ENCODE data around the gene MET. TPM values are rescaled to one million over a fixed set of nuclear protein-coding genes. Genes with fewer than 3 reads are reported as not detected.

Gene MET
- total and polyA plus RNA-seq, 10 donors: 0.68 to 28.8 (median 19.1) TPM

DNA sequence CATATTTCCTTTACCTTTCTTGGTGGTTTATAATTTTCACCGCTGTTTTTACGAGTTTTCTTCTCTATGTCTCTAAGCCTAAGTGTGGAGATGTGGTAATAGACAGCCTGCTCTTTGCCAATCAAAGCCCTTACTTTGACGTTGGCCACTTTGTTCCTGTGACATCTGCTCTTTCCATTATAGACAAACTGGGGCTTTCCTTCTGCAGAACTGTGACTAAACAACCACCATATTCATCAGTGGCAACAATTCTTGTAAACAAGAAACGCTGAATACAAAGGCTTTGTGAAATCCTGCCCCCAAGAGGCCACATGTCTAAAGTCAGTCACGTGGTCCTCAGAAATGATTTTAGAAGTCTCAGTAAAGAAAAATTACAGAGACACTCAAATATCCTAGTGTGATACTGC, 130.8 kb downstream of the MET start:
- Histone ChIP-seq H3K36me3 (no peaks in the 10 kb centered on the region), H3K27me3 (replicated peaks in 1 of 7) (no peaks in the 10 kb centered on the region), H3K4me3 (no peak overlapping the region), H3K27ac (no peak overlapping the region), H3K4me1 (peaks cover 0 to 3% (median 0%) of the 10 kb centered on the region in 6 donors), H3K9me3 (no peaks in the 10 kb centered on the region)
- TF ChIP-seq POLR2A (IDR thresholded peaks at IDR 0.05): no peak
- TF ChIP-seq, protein P1, sequence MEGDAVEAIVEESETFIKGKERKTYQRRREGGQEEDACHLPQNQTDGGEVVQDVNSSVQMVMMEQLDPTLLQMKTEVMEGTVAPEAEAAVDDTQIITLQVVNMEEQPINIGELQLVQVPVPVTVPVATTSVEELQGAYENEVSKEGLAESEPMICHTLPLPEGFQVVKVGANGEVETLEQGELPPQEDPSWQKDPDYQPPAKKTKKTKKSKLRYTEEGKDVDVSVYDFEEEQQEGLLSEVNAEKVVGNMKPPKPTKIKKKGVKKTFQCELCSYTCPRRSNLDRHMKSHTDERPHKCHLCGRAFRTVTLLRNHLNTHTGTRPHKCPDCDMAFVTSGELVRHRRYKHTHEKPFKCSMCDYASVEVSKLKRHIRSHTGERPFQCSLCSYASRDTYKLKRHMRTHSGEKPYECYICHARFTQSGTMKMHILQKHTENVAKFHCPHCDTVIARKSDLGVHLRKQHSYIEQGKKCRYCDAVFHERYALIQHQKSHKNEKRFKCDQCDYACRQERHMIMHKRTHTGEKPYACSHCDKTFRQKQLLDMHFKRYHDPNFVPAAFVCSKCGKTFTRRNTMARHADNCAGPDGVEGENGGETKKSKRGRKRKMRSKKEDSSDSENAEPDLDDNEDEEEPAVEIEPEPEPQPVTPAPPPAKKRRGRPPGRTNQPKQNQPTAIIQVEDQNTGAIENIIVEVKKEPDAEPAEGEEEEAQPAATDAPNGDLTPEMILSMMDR (IDR thresholded peaks at IDR 0.05 in 8 of 11, conservative IDR thresholded peaks at IDR 0.05 in 3 of 11): peak in 6 of 11 experiments; percentile 26 to 42 (median 35)
- intact Hi-C loops (cut with DNase I; ENCODE audit: low total_unique reads): no loop called here
- 37 to 46% (median 39%) methylated on average over 5 of the region's 5 CpGs for WGBS, 5 donors
- DNase-seq: no peak

DNA sequence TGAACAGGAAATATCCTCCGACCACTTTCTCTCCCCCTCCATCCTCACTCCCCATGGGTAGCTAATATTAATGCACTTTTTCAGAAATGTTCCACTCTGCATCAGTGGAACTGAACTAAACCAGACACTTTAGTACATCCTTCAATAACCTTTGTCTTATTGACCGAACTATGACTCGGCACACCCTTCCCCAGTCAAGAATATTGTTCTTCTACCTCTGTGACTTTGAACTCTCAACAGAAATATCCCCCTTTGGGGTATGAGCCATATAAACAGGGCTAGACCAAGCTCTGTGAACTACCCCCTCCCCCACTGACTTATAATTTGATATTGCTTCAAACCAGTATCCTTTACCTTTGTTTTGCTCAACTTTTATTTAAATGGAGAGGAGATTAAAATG, 132.5 kb downstream of the MET start:
- 83 to 92% (median 90%) methylated on average over 3 of the region's 3 CpGs for WGBS, 5 donors
- TF ChIP-seq, protein P1 (IDR thresholded peaks at IDR 0.05 in 8 of 11, conservative IDR thresholded peaks at IDR 0.05 in 3 of 11): no peak

DNA sequence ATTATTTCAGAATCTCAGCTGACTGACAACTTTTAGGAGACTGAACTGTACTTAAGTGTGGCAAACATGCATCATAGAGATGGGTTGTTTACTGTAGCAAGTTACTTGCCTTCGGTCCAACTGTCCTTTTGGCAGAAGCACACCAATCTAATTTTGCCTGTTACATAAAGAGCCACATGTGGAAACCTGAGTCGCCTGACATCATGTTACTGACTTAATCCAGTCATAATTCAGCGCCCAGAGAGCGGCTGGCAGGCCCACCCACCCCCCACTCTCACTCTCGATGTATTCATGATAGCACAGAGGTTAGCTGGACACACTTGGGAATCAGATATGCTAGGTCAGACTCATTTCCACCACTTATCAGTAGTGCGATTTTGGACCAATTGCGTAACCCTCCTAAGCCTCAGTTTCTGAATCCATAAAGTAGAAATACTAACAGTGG, 133.1 kb downstream of the MET start:
- intact Hi-C loops (cut with DNase I; ENCODE audit: low total_unique reads): loop anchor here (5.0 kb wide), 1 partner anchor 633 kb away; no protein-coding TSS in a partner anchor
- Histone ChIP-seq H3K4me3 (no peak overlapping the region), H3K27ac (no peak overlapping the region), H3K4me1 (no peaks in the 10 kb centered on the region), H3K27me3 (replicated peaks in 1 of 7) (no peaks in the 10 kb centered on the region), H3K9me3 (no peaks in the 10 kb centered on the region), H3K36me3 (no peaks in the 10 kb centered on the region)
- TF ChIP-seq POLR2AphosphoS5 (IDR thresholded peaks at IDR 0.05) (no peak), POLR2A (IDR thresholded peaks at IDR 0.05) (no peak)
- TF ChIP-seq, protein P1 (IDR thresholded peaks at IDR 0.05 in 8 of 11, conservative IDR thresholded peaks at IDR 0.05 in 3 of 11): no peak
- WGBS, 5 donors: 79 to 86% (median 82%) methylated on average over 7 of the region's 7 CpGs
- no peak for DNase-seq

More for the DNA sequence above, 132.5 kb downstream of the MET start:
- no peaks in the 10 kb centered on the region for H3K27me3 ChIP-seq (replicated peaks in 1 of 7)
- no peaks in the 10 kb centered on the region for H3K4me1 ChIP-seq
- no peak overlapping the region for H3K27ac ChIP-seq
- intact Hi-C loops (cut with DNase I; ENCODE audit: low total_unique reads): no loop called here
- H3K4me3 ChIP-seq: no peak overlapping the region
- no peaks in the 10 kb centered on the region for H3K36me3 ChIP-seq
- no peaks in the 10 kb centered on the region for H3K9me3 ChIP-seq
- no peak for DNase-seq

DNA sequence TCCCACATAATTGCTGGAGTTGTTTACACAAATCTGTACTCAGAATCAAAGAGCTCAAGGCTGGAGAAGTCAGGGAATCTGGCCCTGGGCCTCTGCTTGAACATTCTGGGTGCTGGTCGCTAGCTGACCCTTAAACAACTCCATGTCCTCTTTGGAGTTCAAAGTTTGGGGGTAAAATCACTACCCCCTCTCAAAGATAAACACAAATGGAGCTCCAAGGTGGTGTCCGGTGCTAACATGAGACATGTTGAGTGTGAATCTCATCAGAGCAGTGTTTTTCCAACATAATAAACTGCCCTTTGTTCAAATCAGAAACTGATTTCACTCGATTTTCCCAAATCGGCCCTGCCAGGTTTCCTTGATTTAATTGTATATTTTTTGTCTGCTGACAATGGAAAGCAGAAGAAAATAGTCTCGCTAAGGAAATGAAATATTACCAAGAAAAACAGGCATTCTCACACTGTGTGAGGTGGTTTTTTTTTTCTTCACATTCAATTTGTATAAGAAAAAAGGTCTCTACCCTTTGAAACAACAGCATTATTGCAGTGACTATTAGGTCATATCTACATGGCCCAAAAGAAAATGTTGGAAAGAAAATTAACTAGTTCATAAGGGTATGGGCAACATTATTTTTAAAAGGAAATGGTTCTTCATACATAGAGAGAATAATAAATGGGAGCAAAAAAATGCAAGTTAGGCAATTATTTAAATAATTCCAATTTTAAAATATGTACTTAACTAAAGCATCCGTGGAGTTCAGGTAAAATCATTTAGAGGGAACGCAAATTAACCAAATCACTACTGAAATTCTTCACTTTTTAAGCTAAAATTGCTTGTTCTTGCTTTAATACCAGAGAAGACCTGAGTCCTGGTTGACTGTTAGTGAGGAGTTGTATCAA, 134.3 kb downstream of the MET start:
- Histone ChIP-seq H3K9me3 (no peaks in the 10 kb centered on the region), H3K4me3 (no peak overlapping the region), H3K36me3 (no peaks in the 10 kb centered on the region), H3K27ac (no peak overlapping the region), H3K4me1 (no peaks in the 10 kb centered on the region), H3K27me3 (replicated peaks in 1 of 7) (no peaks in the 10 kb centered on the region)
- 84 to 94% (median 92%) methylated on average over 7 of the region's 7 CpGs for WGBS, 5 donors
- no peak for DNase-seq
- intact Hi-C loops (cut with DNase I; ENCODE audit: low total_unique reads): loop anchor here (5.0 kb wide), 1 partner anchor 634 kb away; no protein-coding TSS in a partner anchor
- TF ChIP-seq POLR2AphosphoS5 (IDR thresholded peaks at IDR 0.05): no peak
- TF ChIP-seq, protein P1 (IDR thresholded peaks at IDR 0.05 in 8 of 11, conservative IDR thresholded peaks at IDR 0.05 in 3 of 11): no peak
- no peak for TF ChIP-seq POLR2A (IDR thresholded peaks at IDR 0.05)
